SKM-1 (cell line): ENCODE data around the gene COMMD3.

Experiments used
- DNase-seq: peaks from one replicate; lab custom pipeline; 2025; ENCODE audit not compliant: unreplicated experiment; lab: John Stamatoyannopoulos, UW

Gene COMMD3

DNA sequence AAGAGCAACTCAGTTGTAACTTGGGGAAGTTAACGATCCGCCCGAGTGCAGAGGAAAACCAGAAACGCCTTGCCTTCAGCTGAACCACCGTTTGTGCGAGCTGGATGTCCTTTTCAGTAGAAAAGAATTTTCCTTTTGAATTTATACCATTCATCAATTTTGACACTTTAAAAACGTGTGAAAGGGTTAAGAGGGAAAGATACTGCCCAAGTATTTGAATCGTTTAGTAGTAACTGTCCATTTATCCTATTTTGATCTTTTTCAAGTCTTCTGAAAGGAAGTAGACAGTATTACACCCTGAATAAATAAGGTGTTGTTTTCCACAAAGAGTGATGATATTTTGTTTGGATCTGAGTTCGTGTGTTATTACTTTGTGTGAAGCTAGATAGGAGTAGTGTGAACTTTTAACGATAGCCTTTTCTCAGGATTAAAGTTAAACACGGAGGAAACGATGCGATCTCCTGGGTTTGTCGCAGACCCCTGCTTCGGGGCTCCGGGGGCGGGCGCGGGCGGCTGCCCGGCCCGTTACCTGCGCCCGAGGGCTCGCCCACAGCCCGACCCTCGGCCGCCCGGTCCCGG lies 3.9 kb downstream of the COMMD3 start:
- no peak for DNase-seq

DNA sequence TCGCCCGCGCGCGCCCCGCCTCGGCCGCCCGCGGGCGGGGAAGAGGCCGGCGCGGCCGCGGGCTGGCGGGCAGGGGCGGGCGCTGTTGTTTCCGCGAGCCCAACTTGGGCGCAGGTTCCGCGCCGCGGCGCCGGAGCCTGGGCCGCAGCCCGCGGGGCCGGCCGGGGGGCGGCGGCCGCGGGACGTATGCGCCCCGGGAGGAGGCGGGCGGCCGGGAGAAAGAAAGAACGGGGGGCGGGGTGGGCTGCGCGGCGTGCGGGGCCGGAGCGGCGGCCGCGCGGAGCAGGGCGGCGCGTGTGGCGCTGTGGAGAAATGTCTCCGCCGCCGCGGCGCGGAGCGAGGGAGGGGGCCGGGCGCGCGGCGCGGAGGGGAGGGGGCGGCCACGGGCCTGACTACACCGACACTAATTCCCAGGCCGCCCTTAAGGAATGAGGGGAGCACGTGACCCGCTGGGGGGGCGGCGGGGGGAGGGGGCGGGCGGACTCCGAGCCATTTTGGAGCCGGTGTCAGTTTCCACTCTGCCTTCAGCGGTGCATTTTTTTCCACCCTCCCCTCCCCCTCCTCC lies 4.5 kb downstream of the COMMD3 start, which contains the start of gene BMI1:
TSS of gene BMI1 (plus strand) at position 509 of the 565 bp plus-strand sequence. CDS start 5,351 bp downstream, outside the sequence.
- no peak for DNase-seq

DNA sequence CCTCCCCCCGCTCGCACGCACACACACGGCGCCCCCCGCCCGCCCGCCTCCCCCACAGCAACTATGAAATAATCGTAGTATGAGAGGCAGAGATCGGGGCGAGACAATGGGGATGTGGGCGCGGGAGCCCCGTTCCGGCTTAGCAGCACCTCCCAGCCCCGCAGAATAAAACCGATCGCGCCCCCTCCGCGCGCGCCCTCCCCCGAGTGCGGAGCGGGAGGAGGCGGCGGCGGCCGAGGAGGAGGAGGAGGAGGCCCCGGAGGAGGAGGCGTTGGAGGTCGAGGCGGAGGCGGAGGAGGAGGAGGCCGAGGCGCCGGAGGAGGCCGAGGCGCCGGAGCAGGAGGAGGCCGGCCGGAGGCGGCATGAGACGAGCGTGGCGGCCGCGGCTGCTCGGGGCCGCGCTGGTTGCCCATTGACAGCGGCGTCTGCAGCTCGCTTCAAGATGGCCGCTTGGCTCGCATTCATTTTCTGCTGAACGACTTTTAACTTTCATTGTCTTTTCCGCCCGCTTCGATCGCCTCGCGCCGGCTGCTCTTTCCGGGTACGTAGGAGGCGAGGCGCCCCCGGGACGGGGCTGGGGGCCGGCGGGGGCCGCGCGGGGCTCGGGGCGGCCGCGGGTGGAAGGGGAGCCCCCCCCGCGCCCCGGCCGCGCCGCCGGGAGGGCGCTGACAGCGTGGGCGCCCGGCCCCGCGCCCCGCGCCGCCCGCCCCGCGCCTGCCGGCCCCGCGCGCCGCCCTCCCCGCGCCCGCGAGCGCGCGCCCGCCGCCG lies 5.2 kb downstream of the COMMD3 start:
- no peak for DNase-seq

DNA sequence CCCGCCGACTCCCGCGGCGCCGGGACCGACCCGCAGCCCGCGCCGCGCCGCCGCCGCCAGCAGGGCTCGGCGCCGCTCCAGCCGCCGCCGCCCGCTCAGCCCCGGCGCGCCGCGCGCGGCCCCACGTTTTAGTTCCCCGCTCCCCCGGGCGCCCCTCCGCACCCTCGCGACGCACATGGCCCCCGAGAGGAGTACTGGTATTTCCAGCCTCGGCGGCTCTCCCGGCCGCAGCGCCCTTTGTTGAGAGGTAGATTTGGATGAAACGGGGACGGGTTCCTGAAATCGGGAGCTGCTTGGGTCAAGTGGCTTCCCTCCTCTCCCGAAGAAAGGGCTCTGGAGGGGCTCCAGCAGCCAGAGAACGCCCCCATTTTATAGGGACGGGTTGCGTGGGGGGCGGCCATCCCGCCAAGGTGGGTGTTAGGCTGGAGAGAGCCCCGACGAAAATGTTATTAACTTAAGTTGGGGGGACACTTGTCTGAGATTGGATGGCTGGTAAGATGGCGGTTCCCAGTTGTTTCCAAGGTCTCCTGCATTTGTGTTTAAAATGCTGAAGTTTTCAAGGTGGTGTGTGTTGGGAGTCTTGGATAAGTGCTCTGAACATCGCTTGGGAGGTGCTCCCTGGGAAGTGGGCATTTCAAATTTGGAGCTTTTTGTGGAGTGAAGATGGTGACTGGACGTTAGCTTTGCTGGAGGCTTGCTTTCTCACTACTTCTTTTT lies 5.9 kb downstream of the COMMD3 start:
- DNase-seq: no peak

DNA sequence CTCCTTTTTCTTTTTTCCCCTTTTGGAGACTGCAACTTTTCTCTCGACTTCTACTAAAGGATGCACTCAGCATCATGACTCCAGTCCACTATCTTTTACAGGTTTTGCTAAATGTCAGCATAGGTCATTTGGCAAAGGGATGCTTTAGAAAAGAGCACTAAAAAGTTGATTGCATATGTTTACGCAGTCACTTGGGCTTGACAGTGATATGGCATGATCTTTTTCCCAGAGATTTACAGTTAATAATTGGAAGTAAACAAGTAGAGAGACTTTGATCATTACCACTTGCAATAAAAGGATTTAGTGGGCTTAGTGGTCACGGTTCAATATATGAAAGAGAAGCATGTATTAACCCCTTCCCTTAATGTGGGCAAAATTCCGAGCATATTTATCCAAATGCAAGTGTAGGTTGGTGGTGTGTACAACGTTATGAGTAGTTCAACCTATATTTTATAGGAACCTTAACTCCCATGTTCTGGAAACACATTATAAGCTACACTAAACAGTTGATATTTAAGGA lies 6.5 kb downstream of the COMMD3 start:
- DNase-seq: no peak

DNA sequence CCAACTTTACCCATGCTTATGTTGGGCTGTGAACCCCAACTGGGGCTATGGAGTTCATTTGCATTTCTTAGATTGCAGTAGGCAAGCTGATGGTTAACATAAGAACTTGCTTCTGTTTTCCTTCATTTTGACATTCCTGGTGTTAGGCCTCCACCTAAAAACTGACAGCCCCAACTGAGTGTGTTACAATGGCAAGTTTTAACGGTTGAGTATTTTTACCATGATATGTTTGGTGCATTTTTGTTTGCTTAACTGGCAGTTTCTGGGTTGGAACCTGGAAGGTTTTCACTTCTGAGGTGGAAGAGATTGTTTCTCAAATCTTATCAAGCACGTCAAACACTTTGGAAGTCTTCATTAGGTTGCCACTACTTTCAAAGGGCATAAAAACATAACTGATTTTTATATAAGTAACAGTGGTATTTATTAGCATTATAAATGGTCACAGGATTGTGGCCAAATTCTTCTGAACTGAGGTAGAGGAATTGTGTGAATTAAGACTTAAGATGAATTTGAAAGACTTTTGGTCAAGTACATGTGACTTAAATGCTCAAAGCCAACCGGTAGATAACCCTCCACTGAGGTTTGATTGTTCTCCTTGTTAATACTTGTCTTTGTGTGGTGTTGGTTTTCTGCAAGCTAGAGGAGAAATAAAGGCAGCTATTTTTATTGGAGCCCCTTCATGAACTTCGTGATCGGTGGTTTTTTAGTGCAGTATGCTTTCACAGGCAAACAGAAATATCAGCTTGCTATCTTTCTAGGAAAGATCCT lies 7.5 kb downstream of the COMMD3 start:
- no peak for DNase-seq

DNA sequence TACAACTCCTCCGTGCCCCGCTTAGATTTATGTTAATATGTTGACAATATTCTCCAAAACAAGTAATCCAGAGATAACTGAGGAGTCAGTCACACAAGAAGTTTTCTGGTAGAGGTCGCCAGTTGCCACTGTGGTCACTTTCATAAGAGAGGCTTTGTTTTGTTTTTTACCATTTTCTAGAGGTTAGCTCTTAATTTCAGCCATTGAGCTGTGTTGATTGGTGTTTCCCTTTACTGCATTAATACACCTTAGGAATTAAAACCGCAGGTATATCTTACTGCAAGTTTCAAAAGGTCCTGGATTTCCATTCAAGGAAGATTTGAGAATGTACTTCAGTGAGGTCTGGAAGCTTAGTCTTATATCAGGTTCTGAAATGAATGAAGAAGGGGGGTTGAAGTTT lies 8.2 kb downstream of the COMMD3 start:
- DNase-seq: no peak

DNA sequence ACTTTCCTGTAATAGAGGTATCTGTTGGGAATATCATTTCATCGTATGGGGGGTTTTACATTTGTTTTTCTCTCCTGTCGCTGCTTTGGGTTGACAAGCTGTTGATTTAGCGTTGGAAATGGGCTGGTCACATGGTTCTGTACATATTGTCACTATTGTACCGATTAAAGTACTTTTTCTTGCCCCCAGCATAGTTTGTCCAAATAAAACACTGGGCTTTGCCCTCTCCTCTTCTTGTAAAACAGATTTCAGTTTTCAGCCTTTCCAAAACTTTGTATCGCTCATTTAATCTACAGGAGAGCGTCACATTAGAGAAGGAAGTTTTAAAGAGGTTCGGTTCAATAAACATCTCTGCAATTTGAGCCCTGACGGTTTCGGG lies 8.7 kb downstream of the COMMD3 start:
- no peak for DNase-seq

DNA sequence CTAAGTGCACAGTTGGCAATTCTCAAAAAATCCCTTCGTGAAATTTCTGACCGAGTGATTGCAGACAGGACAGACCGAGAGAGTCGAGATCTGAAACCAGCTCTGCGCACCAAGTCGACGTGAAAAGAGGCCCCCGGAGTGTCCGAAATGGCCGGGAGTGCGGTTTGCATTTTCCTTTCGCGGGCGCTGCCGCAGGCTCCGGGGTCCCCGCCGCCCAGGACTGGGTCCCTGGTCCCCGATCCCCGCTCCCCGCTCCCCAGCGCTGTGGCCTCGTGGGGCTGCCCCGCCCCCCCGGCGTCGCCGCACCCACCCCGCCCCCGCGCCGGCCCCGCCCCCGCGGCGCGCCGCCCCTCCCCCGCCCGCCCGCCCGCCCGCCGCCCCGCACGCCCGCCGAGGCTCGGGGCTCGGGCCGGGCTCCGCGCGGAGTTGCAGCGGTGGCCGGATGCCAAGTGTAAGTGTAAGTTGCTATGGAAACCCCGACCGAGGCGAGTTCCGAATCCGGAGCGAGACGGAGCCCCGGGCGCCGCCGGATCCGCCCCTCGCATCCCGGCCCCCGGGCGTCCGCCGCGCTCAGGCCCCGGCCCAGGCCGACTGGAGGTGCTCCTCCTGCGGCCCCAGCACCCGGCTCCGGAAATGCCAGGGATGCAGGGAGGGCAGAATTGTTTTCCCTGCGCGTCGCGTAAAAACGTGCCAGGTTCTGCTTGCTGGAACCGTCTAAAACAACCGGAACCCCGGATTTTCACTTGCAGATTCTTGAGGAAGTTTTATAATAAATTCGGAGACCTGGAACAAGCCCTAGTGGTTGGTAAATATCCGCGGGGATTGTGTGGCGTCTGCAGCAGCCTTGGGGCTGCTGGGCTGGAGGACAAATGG lies 9.3 kb downstream of the COMMD3 start:
- DNase-seq: no peak

DNA sequence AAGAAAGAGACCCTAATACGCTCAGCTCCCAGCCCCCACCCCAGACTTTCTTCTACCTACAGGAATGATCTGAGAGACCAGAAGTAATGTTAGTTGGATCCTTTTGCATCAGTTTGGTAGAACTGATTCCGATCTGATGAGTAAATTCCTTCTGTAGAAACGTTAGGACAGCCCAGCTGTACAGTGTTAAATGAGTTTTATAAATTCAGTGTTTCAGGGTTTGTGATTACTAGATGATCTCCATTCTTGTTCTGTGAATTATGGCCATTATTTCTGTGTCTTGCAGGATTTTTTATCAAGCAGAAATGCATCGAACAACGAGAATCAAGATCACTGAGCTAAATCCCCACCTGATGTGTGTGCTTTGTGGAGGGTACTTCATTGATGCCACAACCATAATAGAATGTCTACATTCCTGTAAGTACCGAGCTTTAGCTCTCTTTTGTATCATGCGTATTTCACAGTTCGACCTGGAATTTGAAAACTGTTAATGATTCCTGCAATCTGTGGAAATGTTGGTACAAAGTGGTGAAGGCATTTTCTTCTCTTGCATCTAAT lies 10.0 kb downstream of the COMMD3 start:
- DNase-seq: no peak

DNA sequence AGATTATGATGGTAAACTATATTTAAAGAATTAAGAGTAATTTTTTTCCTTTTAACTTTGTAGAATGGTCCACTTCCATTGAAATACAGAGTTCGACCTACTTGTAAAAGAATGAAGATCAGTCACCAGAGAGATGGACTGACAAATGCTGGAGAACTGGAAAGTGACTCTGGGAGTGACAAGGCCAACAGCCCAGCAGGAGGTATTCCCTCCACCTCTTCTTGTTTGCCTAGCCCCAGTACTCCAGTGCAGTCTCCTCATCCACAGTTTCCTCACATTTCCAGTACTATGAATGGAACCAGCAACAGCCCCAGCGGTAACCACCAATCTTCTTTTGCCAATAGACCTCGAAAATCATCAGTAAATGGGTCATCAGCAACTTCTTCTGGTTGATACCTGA lies 13.0 kb downstream of the COMMD3 start:
- DNase-seq: no peak

DNA sequence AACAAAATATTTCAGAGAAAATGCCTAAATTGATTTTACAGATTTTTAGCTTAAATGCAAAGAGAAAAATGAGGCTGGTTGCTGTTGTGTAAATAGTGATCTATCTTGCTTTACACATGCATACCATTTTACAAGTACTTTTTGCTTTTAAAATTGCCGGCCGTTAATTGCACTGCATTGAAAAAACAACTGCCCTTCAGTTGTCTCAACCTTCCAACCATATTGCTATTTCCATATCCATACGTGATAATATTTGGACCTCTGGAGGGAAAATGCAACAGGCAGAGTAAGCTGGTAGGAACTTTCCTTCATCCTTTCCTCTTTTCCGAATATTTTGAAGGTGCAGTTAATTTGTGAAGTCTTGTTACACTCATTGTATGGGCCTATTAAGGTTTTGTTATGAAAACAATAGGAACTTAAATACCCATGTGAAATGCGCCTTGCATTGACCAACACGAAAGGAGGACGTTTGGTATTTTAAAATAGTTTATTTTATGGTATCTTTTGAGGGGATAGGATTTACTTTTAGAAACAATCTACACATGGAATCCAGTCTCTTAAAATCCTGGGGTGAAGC lies 16.0 kb downstream of the COMMD3 start:
- no peak for DNase-seq

DNA sequence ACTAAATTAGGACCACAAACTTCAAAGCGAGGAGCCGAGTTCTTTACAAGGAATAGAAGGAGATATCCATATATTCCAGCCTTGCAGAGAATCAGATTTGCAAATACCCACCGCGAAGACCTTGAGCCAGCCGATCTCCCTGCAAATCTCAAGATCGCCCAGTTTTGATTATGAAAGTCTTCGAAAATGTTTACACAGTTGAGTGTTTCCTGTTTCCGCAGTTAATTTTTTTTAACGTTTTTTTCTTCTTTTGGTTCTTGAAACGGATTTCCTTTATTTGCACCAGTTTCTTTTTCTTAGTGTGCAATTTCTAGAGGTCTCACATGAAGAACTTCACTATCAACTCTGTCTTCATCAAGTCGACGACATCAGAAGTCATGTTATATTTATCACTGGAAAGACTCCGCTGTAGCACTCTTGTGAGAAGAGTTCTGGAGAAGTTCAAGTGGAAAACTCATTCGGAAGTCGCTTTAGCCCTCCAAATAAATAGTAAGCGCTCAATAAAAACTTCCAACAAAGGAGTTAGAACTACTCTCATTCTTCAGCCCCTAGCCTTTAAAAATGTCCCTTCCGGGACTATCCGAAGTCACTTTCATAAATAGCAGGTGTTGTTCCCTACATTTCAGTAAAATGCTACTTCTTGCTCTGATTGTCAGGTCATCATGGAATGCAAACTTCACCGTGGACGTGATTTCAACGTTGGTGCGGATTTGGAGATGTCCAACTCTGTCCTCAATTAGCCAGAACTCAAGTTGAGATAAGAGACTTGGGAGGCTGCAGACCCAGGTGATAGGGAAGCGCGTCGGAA lies 17.2 kb downstream of the COMMD3 start:
- DNase-seq: no peak

DNA sequence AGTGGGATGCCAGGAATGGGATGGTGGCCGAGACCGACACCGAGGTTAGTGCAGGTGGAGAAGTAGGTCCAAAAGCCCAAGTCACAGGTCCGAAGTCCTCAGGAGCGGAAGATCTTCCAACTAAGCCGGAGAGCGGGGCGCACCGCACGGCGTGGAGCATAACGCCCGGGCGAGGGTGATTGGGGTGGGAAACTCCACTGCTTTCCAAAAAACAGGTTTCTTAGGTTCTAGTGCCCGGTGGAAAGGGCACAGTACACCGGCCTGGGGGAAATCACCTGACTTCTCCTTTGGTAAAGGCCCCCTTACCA lies 17.7 kb downstream of the COMMD3 start:
- no peak for DNase-seq

DNA sequence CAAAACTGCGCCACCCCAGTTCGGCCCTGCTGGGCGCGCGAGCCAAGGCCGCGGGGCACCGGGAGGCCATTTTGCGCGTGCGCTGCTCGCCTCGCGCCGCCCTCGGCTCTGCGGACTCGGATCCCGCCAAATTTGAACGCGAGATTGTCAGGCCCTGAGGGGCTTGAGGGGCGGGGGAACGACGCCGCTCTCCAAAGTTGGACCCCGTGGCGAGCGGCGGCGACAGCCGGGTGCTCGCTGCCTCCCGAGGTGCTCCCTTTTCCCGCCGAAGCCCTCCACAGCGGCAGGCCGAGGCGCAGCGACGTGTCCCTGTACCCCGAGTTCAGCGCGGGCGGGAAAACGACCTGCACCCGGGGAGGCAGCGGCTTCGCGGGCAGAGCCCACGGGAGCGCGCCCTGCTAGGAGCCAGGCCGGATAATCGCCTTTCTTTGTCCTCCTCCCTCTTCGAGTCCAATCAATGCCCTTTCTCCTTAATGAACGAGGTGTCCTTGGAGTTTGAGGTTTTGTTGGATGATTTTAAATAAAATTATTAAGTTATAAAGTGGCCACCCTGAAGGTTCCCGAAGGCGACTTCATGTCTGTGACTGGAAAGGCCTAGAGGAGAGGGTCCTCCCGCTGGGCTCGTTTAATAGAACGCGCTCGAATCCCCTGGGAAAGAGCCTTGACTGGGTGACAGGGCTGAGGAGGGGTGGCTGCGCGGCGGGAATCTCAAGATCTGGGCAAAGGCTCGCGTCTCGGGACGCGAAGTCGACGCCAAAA lies 18.4 kb downstream of the COMMD3 start:
- DNase-seq: no peak

DNA sequence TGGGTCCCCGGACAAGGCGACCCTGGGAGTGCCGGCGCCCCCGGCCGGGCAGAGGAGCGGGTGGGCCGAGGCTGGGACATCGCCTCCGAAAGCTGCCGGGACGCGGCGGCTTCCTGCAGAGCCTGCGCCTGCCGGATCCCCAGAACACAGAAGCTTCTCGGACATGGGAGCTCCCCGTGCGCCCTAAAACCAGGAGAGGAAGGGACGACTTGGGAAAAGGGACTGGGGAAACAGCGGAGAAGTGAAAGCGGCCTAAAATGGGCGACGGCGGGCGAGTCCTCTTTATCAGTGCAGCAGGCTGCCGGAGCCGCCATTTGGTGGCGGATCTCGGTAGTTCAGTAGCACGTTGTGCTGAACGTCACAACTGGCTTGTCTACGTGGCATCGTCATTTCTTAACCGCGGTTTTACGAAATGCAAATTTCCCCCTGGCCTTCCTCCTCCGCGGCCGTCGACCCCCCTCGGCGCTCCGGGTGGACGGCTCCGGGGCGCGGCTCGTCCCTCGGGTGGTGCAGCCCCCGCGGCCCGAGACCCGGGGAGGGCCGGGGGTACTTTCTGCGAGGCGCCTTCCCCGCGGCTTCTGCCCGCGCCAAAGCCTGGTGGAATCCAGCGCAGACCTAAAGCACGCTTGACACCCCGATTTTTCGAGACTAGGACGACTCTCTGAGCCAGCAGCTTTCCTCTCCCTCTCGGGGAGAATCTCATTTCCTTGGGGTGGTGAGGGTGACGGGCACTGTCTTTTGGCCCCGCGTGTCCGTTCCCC lies 19.2 kb downstream of the COMMD3 start:
- no peak for DNase-seq

DNA sequence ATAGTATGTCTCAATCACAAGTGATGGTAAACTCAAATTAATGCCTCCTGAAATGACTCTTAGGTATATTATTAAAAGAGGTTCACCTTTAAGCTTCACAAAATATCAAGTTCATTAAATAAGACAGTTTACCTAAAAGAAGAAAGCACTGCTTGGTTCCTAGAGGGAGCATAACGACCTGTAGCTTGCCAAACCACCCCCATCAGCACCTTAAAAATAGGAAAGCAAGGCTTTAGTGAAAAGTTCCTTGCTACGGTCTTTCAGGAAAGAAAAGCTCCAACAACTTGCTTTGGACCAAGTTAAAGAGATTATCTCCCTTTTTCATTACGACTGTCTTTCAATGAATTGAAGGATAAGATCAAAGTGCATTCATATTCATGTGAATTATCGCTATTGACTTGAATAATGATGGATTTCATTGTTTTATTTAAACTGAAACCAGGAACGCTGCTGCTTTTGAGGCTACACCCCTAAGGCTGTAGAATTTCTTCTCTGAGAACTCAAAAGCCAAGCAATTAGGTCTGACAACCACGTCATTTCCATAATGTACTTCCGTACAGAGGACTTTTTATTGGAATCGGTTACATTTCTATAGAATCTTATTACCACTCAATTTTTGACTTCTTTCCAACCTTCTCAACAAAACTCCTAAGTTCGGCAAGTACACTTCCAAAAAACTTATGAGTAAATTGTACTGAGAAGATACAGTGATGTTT lies 22.2 kb downstream of the COMMD3 start:
- DNase-seq: no peak
